BJ (cell line): ENCODE data around the gene TTLL11. TPM values are rescaled to one million over a fixed set of nuclear protein-coding genes. Genes with fewer than 3 reads are reported as not detected.

Experiments
- CTCF ChIA-PET: fragments of 350-600 bp; formaldehyde crosslinking; extraction: SDS; loops from one replicate; lab custom pipeline; 2021; ENCODE audit warnings: antibody characterized with exemption, inconsistent platforms; lab: Yijun Ruan, JAX
- POLR2A ChIA-PET: fragments of 300-600 bp; sonication (Branson Sonifier 250); formaldehyde crosslinking; extraction: SDS; loops from one replicate; lab custom pipeline; 2021; ENCODE audit warnings: antibody characterized with exemption; lab: Charles Lee
- DNase-seq: peaks from one replicate; pipeline ENCODE4 v3.0.0-alpha.2; 2011; ENCODE audit warnings: low read depth
- H3K27me3 ChIP-seq: 2 replicates; pipeline ENCODE4 v1.6.0; 2011; ENCODE audit warnings: low read length; ENCODE audit not compliant: control insufficient read depth, insufficient read depth
- H3K36me3 ChIP-seq: 2 replicates; pipeline ENCODE4 v1.5.1; 2011; ENCODE audit warnings: low read length; ENCODE audit not compliant: control insufficient read depth, insufficient read depth
- H3K4me3 ChIP-seq: 2 replicates; pipeline ENCODE4 v1.5.1; 2011; ENCODE audit warnings: low read depth, mild to moderate bottlenecking, control low read depth, low read length
- CTCF ChIP-seq: IDR thresholded peaks from 2 replicates; pipeline ENCODE4 v1.5.1; 2011; ENCODE audit warnings: low read depth, mild to moderate bottlenecking, control low read depth, inconsistent platforms, low read length, moderate library complexity; ENCODE audit not compliant: insufficient read depth
- polyA plus RNA-seq: library from polyadenylated mRNA; depleted of rRNA; stranded (reverse); fragments of >200 nt; gene quantifications from 2 replicates; pipeline ENCODE4 v1.2.3, GENCODE V29; 2011

TTLL11 gene
- polyA plus RNA-seq, 1 experiment: 5.6 TPM

- Histone ChIP-seq H3K4me3 (no peak overlapping the region), H3K36me3 (no peaks in the 10 kb centered on the region), H3K27me3 (no peaks in the 10 kb centered on the region)
- TF ChIP-seq CTCF: no peak
- CTCF ChIA-PET: interaction anchor here (0.9 kb wide), 1 partner anchor 16 kb away, joined by 3 read pairs; no protein-coding TSS in a partner anchor
- POLR2A ChIA-PET: no interaction called here
- DNase-seq: no peak
Observed at GRCh38 chr9:121950441-121950840, 142.7 kb downstream of the TTLL11 start.

GRCh38 chr9:121949766-121950165 is 143.3 kb downstream of the TTLL11 start:
- no peak for TF ChIP-seq CTCF
- ChIA-PET CTCF (interaction anchor here (0.8 kb wide), 1 partner anchor 215 kb away, joined by 3 read pairs; no protein-coding TSS in a partner anchor), POLR2A (no interaction called here)
- no peak for DNase-seq
- no peaks in the 10 kb centered on the region for H3K27me3 ChIP-seq
- no peaks in the 10 kb centered on the region for H3K36me3 ChIP-seq
- no peak overlapping the region for H3K4me3 ChIP-seq

- CTCF ChIA-PET: interaction anchor here (0.8 kb wide), 1 partner anchor 215 kb away, joined by 3 read pairs; no protein-coding TSS in a partner anchor
Observed at GRCh38 chr9:121949364-121949763, 143.7 kb downstream of the TTLL11 start.

GRCh38 chr9:121947775-121948174 is 145.3 kb downstream of the TTLL11 start:
- CTCF ChIA-PET: no interaction called here
- POLR2A ChIA-PET: no interaction called here
- Histone ChIP-seq H3K27me3 (no peaks in the 10 kb centered on the region), H3K4me3 (no peak overlapping the region), H3K36me3 (no peaks in the 10 kb centered on the region)
- TF ChIP-seq CTCF: no peak
- DNase-seq: no peak

More at GRCh38 chr9:121949364-121949763, 143.7 kb downstream of the TTLL11 start:
- H3K4me3 ChIP-seq: no peak overlapping the region
- no peak for DNase-seq
- H3K27me3 ChIP-seq: no peaks in the 10 kb centered on the region
- TF ChIP-seq CTCF: no peak
- H3K36me3 ChIP-seq: no peaks in the 10 kb centered on the region
- POLR2A ChIA-PET: no interaction called here

GRCh38 chr9:121946465-121946864 is 146.6 kb downstream of the TTLL11 start:
- Histone ChIP-seq H3K4me3 (no peak overlapping the region), H3K27me3 (no peaks in the 10 kb centered on the region), H3K36me3 (no peaks in the 10 kb centered on the region)
- ChIA-PET CTCF (interaction anchor here (0.5 to 1.4 kb wide), 2 partner anchors 21 to 62 kb away, joined by 3 to 4 read pairs; no protein-coding TSS in a partner anchor), POLR2A (interaction anchor here (0.5 kb wide), 1 partner anchor 41 kb away, joined by 5 read pairs; no protein-coding TSS in a partner anchor)
- TF ChIP-seq CTCF: no peak
- DNase-seq: no peak
